Activated naive CD4-positive, alpha-beta T cell treated with anti-CD3 and anti-CD28 coated beads for 36 hours (primary cell): ENCODE measurements around the gene AHSA1. TPM values are rescaled to one million over a fixed set of nuclear protein-coding genes. Genes with fewer than 3 reads are reported as not detected.

Experiments used
- total RNA-seq, 2 experiments: library from RNA; stranded (reverse); gene quantifications; one replicate each; pipeline ENCODE4 v1.2.3, GENCODE V29; 2021

AHSA1 gene
- total RNA-seq, 2 experiments from 2014 or later: 230 to 246 TPM

Other genes starting within 250 kb of the AHSA1 start
- not detected for gene NGB, start 186.9 kb upstream of the AHSA1 start, total RNA-seq
- gene POMT2, start 137.2 kb upstream of the AHSA1 start, total RNA-seq: 10 to 100 TPM; 11.3 to 14.5 TPM
- 10 to 100 TPM; 26.9 TPM for gene GSTZ1, start 137.1 kb upstream of the AHSA1 start, total RNA-seq
- gene TMED8, start 81.0 kb upstream of the AHSA1 start, total RNA-seq: 10 to 100 TPM; 21.5 to 21.7 TPM
- gene SAMD15, start 80.7 kb upstream of the AHSA1 start, total RNA-seq: under 1 TPM in 1 of 2 experiments, not detected in 1; 0.10 TPM
- gene NOXRED1, start 34.6 kb upstream of the AHSA1 start, total RNA-seq: under 1 TPM; 0.30 to 0.38 TPM
- gene VIPAS39, start 492 bp upstream of the AHSA1 start, total RNA-seq: 10 to 100 TPM; 12.3 to 13.3 TPM
- not detected for gene ISM2, start 40.7 kb downstream of the AHSA1 start, total RNA-seq
- gene SPTLC2, start 158.5 kb downstream of the AHSA1 start, total RNA-seq: 10 to 100 TPM; 16.1 to 18.1 TPM
- 10 to 100 TPM; 13.5 to 14.5 TPM for gene ALKBH1, start 249.9 kb downstream of the AHSA1 start, total RNA-seq